Hepatocyte (in vitro differentiated cells): ENCODE data around the gene CDCP1. TPM values are rescaled to one million over a fixed set of nuclear protein-coding genes. Genes with fewer than 3 reads are reported as not detected.

Experiments
- DNase-seq: peaks from one replicate; pipeline ENCODE4 v3.0.0-alpha.2; 2016; ENCODE audit warnings: low spot score
- H2AFZ ChIP-seq: fragments of 200-600 bp; sonication (generic); 2 replicates; pipeline ENCODE4 v1.6.0; 2016; ENCODE audit warnings: antibody characterized with exemption, mild to moderate bottlenecking
- H3K27ac ChIP-seq: fragments of 200-600 bp; sonication (generic); 2 replicates; pipeline ENCODE4 v1.5.1; 2016; ENCODE audit warnings: mild to moderate bottlenecking
- H3K27me3 ChIP-seq: fragments of 200-600 bp; sonication (generic); 2 replicates; pipeline ENCODE4 v1.6.1; 2016
- H3K36me3 ChIP-seq: fragments of 200-600 bp; sonication (generic); replicated peaks from 2 replicates; pipeline ENCODE4 v1.5.1; 2016; ENCODE audit warnings: low read depth; ENCODE audit not compliant: insufficient read depth
- H3K4me1 ChIP-seq: fragments of 200-600 bp; sonication (generic); 2 replicates; pipeline ENCODE4 v1.5.1; 2016; ENCODE audit warnings: mild to moderate bottlenecking, moderate library complexity; ENCODE audit not compliant: insufficient read depth
- H3K4me2 ChIP-seq: fragments of 200-600 bp; sonication (generic); 2 replicates; pipeline ENCODE4 v1.6.0; 2016
- H3K4me3 ChIP-seq: fragments of 200-600 bp; sonication (generic); 2 replicates; pipeline ENCODE4 v1.5.1; 2016; ENCODE audit warnings: mild to moderate bottlenecking
- H3K79me2 ChIP-seq: fragments of 200-600 bp; sonication (generic); 2 replicates; pipeline ENCODE4 v1.6.0; 2017; ENCODE audit warnings: mild to moderate bottlenecking
- H3K9me2 ChIP-seq: fragments of 200-600 bp; sonication (generic); replicated peaks from 2 replicates; pipeline ENCODE4 v1.6.0; 2017; ENCODE audit warnings: mild to moderate bottlenecking; ENCODE audit not compliant: insufficient read depth
- H3K9me3 ChIP-seq: fragments of 200-600 bp; sonication (generic); 2 replicates; pipeline ENCODE4 v1.5.1; 2016; ENCODE audit warnings: low read depth, mild to moderate bottlenecking
- H4K20me1 ChIP-seq: fragments of 200-600 bp; sonication (generic); 2 replicates; pipeline ENCODE4 v1.6.0; 2016; ENCODE audit warnings: mild to moderate bottlenecking; ENCODE audit not compliant: insufficient read depth, poor library complexity, severe bottlenecking
- EZH2 ChIP-seq: fragments of 200-600 bp; sonication (generic); IDR thresholded peaks from 2 replicates; pipeline ENCODE4 v1.6.1; 2016; ENCODE audit warnings: antibody characterized with exemption, mild to moderate bottlenecking, borderline replicate concordance
- EZH2phosphoT487 ChIP-seq: fragments of 200-600 bp; sonication (generic); IDR thresholded peaks from one replicate; pipeline ENCODE4 v1.6.1; 2018; ENCODE audit warnings: antibody characterized with exemption, mild to moderate bottlenecking, low read depth, moderate library complexity; ENCODE audit not compliant: unreplicated experiment, severe bottlenecking
- WGBS: methylation state at CpG from one replicate; pipeline ENCODE4 v1.1.6; 2016; ENCODE audit warnings: low lambda C conversion rate; ENCODE audit errors: missing lambda C conversion rate; 5-methylcytosine and 5-hydroxymethylcytosine counted together
- polyA plus RNA-seq: library from polyadenylated mRNA; unstranded; fragments of >200 nt; fragmentation: Nextera tagmentation; extraction: Ambion mirVana; gene quantifications from 2 replicates; pipeline ENCODE4 v1.2.1, GENCODE V29; 2016
- total RNA-seq: library from RNA; depleted of rRNA; stranded (reverse); fragments of >200 nt; gene quantifications from 2 replicates; pipeline ENCODE4 v1.2.3, GENCODE V29; 2014
- TF ChIP-seq, protein P1 (sequence below): fragments of 200-600 bp; sonication (generic); IDR thresholded peaks from 2 replicates; pipeline ENCODE4 v1.5.1; 2016; ENCODE audit warnings: antibody characterized with exemption, mild to moderate bottlenecking; ENCODE audit not compliant: poor library complexity

CDCP1 gene
- total and polyA plus RNA-seq, 2 experiments from 2014 or later: 4.8 to 7.0 TPM

GRCh38 chr3:45059132-45059531 is 87.0 kb downstream of the CDCP1 start:
- Histone ChIP-seq H3K79me2 (no peaks in the 10 kb centered on the region), H3K9me3 (no peaks in the 10 kb centered on the region), H2AFZ (no peak overlapping the region), H3K27ac (no peak overlapping the region), H3K4me1 (peaks cover 16% of the 10 kb centered on the region), H3K4me3 (no peak overlapping the region), H3K36me3 (no peaks in the 10 kb centered on the region), H3K4me2 (no peak overlapping the region), H3K27me3 (no peaks in the 10 kb centered on the region), H4K20me1 (no peaks in the 10 kb centered on the region), H3K9me2 (no peaks in the 10 kb centered on the region)
- DNase-seq: no peak
- TF ChIP-seq EZH2 (no peak), EZH2phosphoT487 (no peak)
- TF ChIP-seq, protein P1, sequence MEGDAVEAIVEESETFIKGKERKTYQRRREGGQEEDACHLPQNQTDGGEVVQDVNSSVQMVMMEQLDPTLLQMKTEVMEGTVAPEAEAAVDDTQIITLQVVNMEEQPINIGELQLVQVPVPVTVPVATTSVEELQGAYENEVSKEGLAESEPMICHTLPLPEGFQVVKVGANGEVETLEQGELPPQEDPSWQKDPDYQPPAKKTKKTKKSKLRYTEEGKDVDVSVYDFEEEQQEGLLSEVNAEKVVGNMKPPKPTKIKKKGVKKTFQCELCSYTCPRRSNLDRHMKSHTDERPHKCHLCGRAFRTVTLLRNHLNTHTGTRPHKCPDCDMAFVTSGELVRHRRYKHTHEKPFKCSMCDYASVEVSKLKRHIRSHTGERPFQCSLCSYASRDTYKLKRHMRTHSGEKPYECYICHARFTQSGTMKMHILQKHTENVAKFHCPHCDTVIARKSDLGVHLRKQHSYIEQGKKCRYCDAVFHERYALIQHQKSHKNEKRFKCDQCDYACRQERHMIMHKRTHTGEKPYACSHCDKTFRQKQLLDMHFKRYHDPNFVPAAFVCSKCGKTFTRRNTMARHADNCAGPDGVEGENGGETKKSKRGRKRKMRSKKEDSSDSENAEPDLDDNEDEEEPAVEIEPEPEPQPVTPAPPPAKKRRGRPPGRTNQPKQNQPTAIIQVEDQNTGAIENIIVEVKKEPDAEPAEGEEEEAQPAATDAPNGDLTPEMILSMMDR: no peak
- 98% methylated on average over 2 of the region's 2 CpGs for WGBS

DNA sequence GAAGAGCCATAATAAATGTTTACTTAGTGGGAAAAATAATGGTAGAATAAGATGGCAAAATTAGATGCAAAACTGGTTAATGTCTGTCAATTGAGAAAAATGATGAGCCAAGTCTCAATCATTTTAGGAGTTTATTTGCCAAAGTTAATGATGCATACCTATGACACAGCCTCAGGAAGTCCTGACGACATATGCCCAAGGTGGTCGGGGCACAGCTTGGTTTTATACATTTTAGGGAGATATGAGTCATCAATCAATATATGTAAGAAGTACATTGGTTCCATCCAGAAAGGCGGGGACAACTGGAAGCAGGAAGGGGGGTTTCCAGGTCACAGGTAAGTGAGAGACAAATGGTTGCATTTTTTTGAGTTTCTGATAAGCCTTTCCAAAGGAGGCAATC is 88.6 kb downstream of the CDCP1 start:
- H2AFZ ChIP-seq: no peak overlapping the region
- H3K79me2 ChIP-seq: no peaks in the 10 kb centered on the region
- H3K4me1 ChIP-seq: peaks cover 16% of the 10 kb centered on the region
- no peaks in the 10 kb centered on the region for H4K20me1 ChIP-seq
- H3K9me2 ChIP-seq: no peaks in the 10 kb centered on the region
- TF ChIP-seq, protein P1: no peak
- TF ChIP-seq EZH2 (no peak), EZH2phosphoT487 (no peak)
- 76% methylated on average over 3 of the region's 3 CpGs for WGBS
- no peaks in the 10 kb centered on the region for H3K27me3 ChIP-seq
- H3K4me3 ChIP-seq: no peak overlapping the region
- no peaks in the 10 kb centered on the region for H3K9me3 ChIP-seq
- H3K36me3 ChIP-seq: no peaks in the 10 kb centered on the region
- no peak for DNase-seq
- H3K4me2 ChIP-seq: no peak overlapping the region
- peak overlapping the region; percentile 31 for H3K27ac ChIP-seq

- Histone ChIP-seq H2AFZ (no peak overlapping the region), H3K4me3 (no peak overlapping the region), H3K4me2 (no peak overlapping the region), H3K9me3 (no peaks in the 10 kb centered on the region), H3K79me2 (no peaks in the 10 kb centered on the region), H4K20me1 (no peaks in the 10 kb centered on the region), H3K27me3 (no peaks in the 10 kb centered on the region), H3K36me3 (no peaks in the 10 kb centered on the region), H3K4me1 (peaks cover 16% of the 10 kb centered on the region), H3K27ac (peak overlapping the region; percentile 46), H3K9me2 (no peaks in the 10 kb centered on the region)
- TF ChIP-seq EZH2phosphoT487 (no peak), EZH2 (no peak)
- TF ChIP-seq, protein P1: no peak
- 64% methylated on average over 5 of the region's 5 CpGs for WGBS
- DNase-seq: no peak
These were observed 89.4 kb downstream of the CDCP1 start for GRCh38 chr3:45056608-45057301.
